K562 (cell line): ENCODE data around the gene MBNL2. TPM values are rescaled to one million over a fixed set of nuclear protein-coding genes. Genes with fewer than 3 reads are reported as not detected.

Source experiments
- ATAC-seq: fragments of 200-7000 bp; cut with Tn5 transposase; 3 replicates; pipeline ENCODE4 v1.9.1; 2020; ENCODE audit warnings: moderate library complexity
- BruUV-seq: library from RNA; stranded (reverse); fragments of 400-500 nt; replicated peaks from 2 replicates; lab custom pipeline; 2021; lab: Mats Ljungman, UMichigan
- CTCF ChIA-PET: fragments of 300-600 bp; formaldehyde crosslinking; extraction: SDS; loops from one replicate; lab custom pipeline; 2021; ENCODE audit warnings: low intra/inter-chr PET ratio; lab: Yijun Ruan, JAX
- POLR2A ChIA-PET: fragments of 300-600, 350-650 bp; sonication (Branson Sonifier 250); formaldehyde crosslinking; extraction: SDS; loops from one replicate; lab custom pipeline; 2021; ENCODE audit warnings: antibody characterized with exemption, inconsistent platforms; lab: Yijun Ruan, JAX
- DNase-seq, 4 experiments: peaks; one replicate each; pipeline versions ENCODE4 v3.0.0 to v3.0.0-alpha.2; 2011 to 2018; ENCODE audit warnings: low spot score in 3 of 4, mixed read lengths in 3 of 4; ENCODE audit errors: extremely low read depth in 1 of 4
- FAIRE-seq: peaks from 2 replicates; lab custom pipeline; 2011; peaks lifted over from hg19 to GRCh38; lab: Jason Lieb, UNC
- H2AFZ ChIP-seq: 2 replicates; pipeline ENCODE4 v1.6.0; 2011; ENCODE audit warnings: low read depth, low read length, control low read depth, inconsistent platforms
- H3K27ac ChIP-seq: fragments of 200-600 bp; 3 replicates; pipeline ENCODE4 v1.8.0; 2011; ENCODE audit warnings: low read depth, mild to moderate bottlenecking, control low read depth, inconsistent platforms, low read length, moderate library complexity, mixed read lengths; ENCODE audit errors: extremely low read depth
- H3K27me3 ChIP-seq, 2 experiments: fragments of 300-600 bp in 1 of 2; 2 replicates in 1 of 2; 3 replicates in 1 of 2; pipeline versions ENCODE4 v1.6.0 to v1.8.0; 2011; ENCODE audit warnings: inconsistent platforms in 2 of 2, low read length in 2 of 2, mild to moderate bottlenecking in 1 of 2, mixed read lengths in 1 of 2, moderate library complexity in 1 of 2; ENCODE audit not compliant: control insufficient read depth in 2 of 2, insufficient read depth in 2 of 2
- H3K36me3 ChIP-seq: fragments of 300-600 bp; 3 replicates; pipeline ENCODE4 v1.8.0; 2011; ENCODE audit warnings: mild to moderate bottlenecking, low read length, inconsistent platforms; ENCODE audit not compliant: control insufficient read depth, insufficient read depth
- H3K4me1 ChIP-seq, 2 experiments: fragments of 200-600 bp in 1 of 2; replicated peaks in 1 of 2; 2 replicates in 1 of 2; 3 replicates in 1 of 2; pipeline versions ENCODE4 v1.5.1 to v1.8.0; 2011; ENCODE audit warnings: inconsistent platforms in 2 of 2, low read length in 2 of 2, mild to moderate bottlenecking in 1 of 2, mixed read lengths in 1 of 2, moderate library complexity in 1 of 2; ENCODE audit not compliant: control insufficient read depth in 2 of 2, insufficient read depth in 2 of 2
- H3K4me2 ChIP-seq: 2 replicates; pipeline ENCODE4 v1.6.1; 2011; ENCODE audit warnings: low read length, control low read depth, inconsistent platforms, mixed read lengths; ENCODE audit not compliant: insufficient read depth
- H3K4me3 ChIP-seq: fragments of 200-600 bp; sonication (generic), shearing (Covaris generic); 2 replicates; pipeline ENCODE4 v1.5.1; 2016; ENCODE audit warnings: control low read depth, inconsistent platforms
- H3K79me2 ChIP-seq: fragments of 200-600 bp; 3 replicates; pipeline ENCODE4 v1.8.0; 2011; ENCODE audit warnings: low read length, inconsistent platforms; ENCODE audit not compliant: control insufficient read depth, insufficient read depth
- H3K9ac ChIP-seq, 2 experiments: 2 replicates each; pipeline versions ENCODE4 v1.6.0 to v1.6.1; 2011; ENCODE audit warnings: low read depth in 2 of 2, low read length in 2 of 2, control low read depth in 1 of 2, inconsistent platforms in 1 of 2, mild to moderate bottlenecking in 1 of 2, mixed read lengths in 1 of 2; ENCODE audit not compliant: insufficient read depth in 1 of 2
- H3K9me1 ChIP-seq: one replicate; pipeline ENCODE4 v1.6.0; 2011; ENCODE audit warnings: inconsistent platforms, mild to moderate bottlenecking, low read length, moderate library complexity; ENCODE audit not compliant: control insufficient read depth, insufficient read depth
- H3K9me3 ChIP-seq: replicated peaks from 2 replicates; pipeline ENCODE4 v1.5.1; 2011; ENCODE audit warnings: low read depth, low read length, inconsistent platforms; ENCODE audit not compliant: control insufficient read depth, insufficient read depth
- H4K20me1 ChIP-seq: replicated peaks from 2 replicates; pipeline ENCODE4 v1.6.1; 2011; ENCODE audit warnings: low read length, inconsistent platforms, mixed read lengths; ENCODE audit not compliant: control insufficient read depth, insufficient read depth
- E2F8 ChIP-seq: fragments of 450-650 bp; IDR thresholded peaks from 2 replicates; pipeline ENCODE4 v1.7.1; 2018; ENCODE audit warnings: mild to moderate bottlenecking, low read depth; ENCODE audit not compliant: partially characterized antibody
- ELF1 ChIP-seq: fragments of 200-800 bp; sonication (Bioruptor generic); IDR thresholded peaks from 2 replicates; pipeline ENCODE4 v1.6.1; 2016; ENCODE audit warnings: missing genetic modification characterization, missing compliant biosample characterization
- HBP1 ChIP-seq: fragments of 450-650 bp; formaldehyde crosslinking; IDR thresholded peaks from 2 replicates; pipeline ENCODE4 v1.4.0; 2022; ENCODE audit warnings: missing genetic modification characterization
- KAT2B ChIP-seq: IDR thresholded peaks from one replicate; pipeline ENCODE4 v1.6.1; 2012; ENCODE audit warnings: low read depth, mild to moderate bottlenecking, control low read depth, inconsistent platforms, low read length, moderate library complexity
- KAT8 ChIP-seq: fragments of 450-650 bp; IDR thresholded peaks from 2 replicates; pipeline ENCODE4 v1.6.1; 2016; ENCODE audit warnings: low read depth, mild to moderate bottlenecking
- KLF10 ChIP-seq: fragments of 250-450 bp; sonication (Bioruptor Pico); IDR thresholded peaks from 2 replicates; pipeline ENCODE4 v1.6.1; 2021; ENCODE audit warnings: matching md5 sums
- MCM5 ChIP-seq: fragments of 450-650 bp; IDR thresholded peaks from 2 replicates; pipeline ENCODE4 v1.6.1; 2016; ENCODE audit warnings: low read depth
- MEIS2 ChIP-seq: fragments of 450-650 bp; IDR thresholded peaks from 2 replicates; pipeline ENCODE4 v1.6.1; 2014; ENCODE audit warnings: mild to moderate bottlenecking; ENCODE audit not compliant: partially characterized antibody
- NFE2 ChIP-seq: IDR thresholded peaks from 2 replicates; pipeline ENCODE4 v1.6.1; 2014; ENCODE audit warnings: antibody characterized with exemption, low read depth
- PCBP1 ChIP-seq: fragments of 200-400 bp; formaldehyde crosslinking; IDR thresholded peaks from 2 replicates; pipeline ENCODE4 v1.6.1; 2018; ENCODE audit warnings: mild to moderate bottlenecking, low read depth, low read length; ENCODE audit not compliant: poor library complexity, severe bottlenecking
- SFPQ ChIP-seq: fragments of 200-400 bp; formaldehyde crosslinking; IDR thresholded peaks from 2 replicates; pipeline ENCODE4 v1.6.1; 2017; ENCODE audit warnings: mild to moderate bottlenecking, low read depth, low read length, moderate library complexity
- USF2 ChIP-seq: sonication (generic); formaldehyde crosslinking; IDR thresholded peaks from 2 replicates; pipeline ENCODE4 v1.5.0; 2020; ENCODE audit warnings: missing genetic modification reagents
- ZNF436 ChIP-seq: fragments of 250-450, 450-650 bp; sonication (Bioruptor Pico); formaldehyde crosslinking; IDR thresholded peaks from 2 replicates; pipeline ENCODE4 v1.7.0; 2020; ENCODE audit warnings: mild to moderate bottlenecking
- ZNF561 ChIP-seq: fragments of 450-650 bp; formaldehyde crosslinking; conservative IDR thresholded peaks from 2 replicates; pipeline ENCODE4 v1.4.0; 2020; ENCODE audit warnings: mild to moderate bottlenecking, moderate library complexity
- WGBS: fragments of 100-300 bp; shearing (Covaris generic); methylation state at CpG from one replicate; pipeline ENCODE4 v1.1.6; 2016; ENCODE audit warnings: low coverage, mixed read lengths; ENCODE audit not compliant: insufficient coverage; ENCODE audit errors: missing lambda C conversion rate; 5-methylcytosine and 5-hydroxymethylcytosine counted together
- in situ Hi-C: fragments of 300-500 bp; cut with MboI; formaldehyde crosslinking; loops from 4 replicates; pipeline ENCODE4 v1.15.0; 2018; ENCODE audit warnings: inconsistent platforms, mixed read lengths
- intact Hi-C: fragments of 100-400 bp; cut with micrococcal nuclease; formaldehyde crosslinking; loops from 2 replicates; pipeline ENCODE4 v1.14.2; 2022
- polyA plus RNA-seq, 8 experiments: library from polyadenylated mRNA; depleted of rRNA in 4 of 8; stranded (reverse) in 5 of 8; unstranded in 3 of 8; fragments of >200 nt; fragmentation: Nextera tagmentation in 2 of 8; fragmentation: Illumina TruSeq in 1 of 8; extraction: Ambion mirVana in 2 of 8; extraction: Trizol in 1 of 8; gene quantifications; 2 replicates each; pipeline versions ENCODE4 v1.2.1 to v1.2.3, GENCODE V29; 2011 to 2014; ENCODE audit warnings: inconsistent platforms in 1 of 8, missing spikeins in 1 of 8
- total RNA-seq, 7 experiments: library from RNA; depleted of rRNA in 6 of 7; stranded (reverse); fragments of >200 nt in 6 of 7; fragmentation: Illumina TruSeq in 2 of 7; extraction: Trizol in 2 of 7; gene quantifications; 2 replicates each; pipeline versions ENCODE4 v1.2.1 to v1.2.3, GENCODE V29; 2011 to 2021; ENCODE audit warnings: low replicate concordance in 1 of 7

Gene MBNL2
- total and polyA plus RNA-seq, 9 of the 15 experiments (the other 6 are each of a cell fraction or from before 2014, with no cell fraction given), result 7.0 to 24.8 (median 13.8) TPM

- H3K36me3 ChIP-seq, result peaks cover 5% of the 10 kb centered on the region; the same call in 1 of the 3 replicates
- no peak overlapping the region for H2AFZ ChIP-seq
- peaks cover 0 to 5% of the 10 kb centered on the region in 2 experiments; a peak in 2 of 5 replicates for H3K4me1 ChIP-seq
- H3K27ac ChIP-seq, result no peak overlapping the region
- H3K9me3 ChIP-seq, result no peaks in the 10 kb centered on the region
- in situ Hi-C loops, result no loop called here
- H3K79me2 ChIP-seq, result peaks cover 16% of the 10 kb centered on the region; the same call in 1 of the 3 replicates
- H3K4me3 ChIP-seq, result no peak overlapping the region
- no peak overlapping the region for H3K4me2 ChIP-seq
- no peak for ATAC-seq
- H4K20me1 ChIP-seq, result 0 out of 2 replicates have a peak, but pooled peaks cover 5% of the 10 kb centered on the region
- no peaks in the 10 kb centered on the region for H3K27me3 ChIP-seq
- ChIA-PET CTCF (no interaction called here), POLR2A (interaction anchor here (1.0 kb wide), 1 partner anchor 19 kb away, joined by 3 read pairs; no protein-coding TSS in a partner anchor)
- BruUV-seq, result no TSS peak
- H3K9me1 ChIP-seq, result peaks cover 2% of the 10 kb centered on the region
- WGBS, result 82% methylated on average over 4 of the region's 4 CpGs
- H3K9ac ChIP-seq, result no peak overlapping the region
- DNase-seq, result no peak
- intact Hi-C loops, result no loop called here
- no peak for FAIRE-seq
- no peak for TF ChIP-seq KLF10 (CRISPR knock-in tag)
- no peak for TF ChIP-seq ZNF561 (CRISPR knock-in tag)
- no peak for TF ChIP-seq KAT8
- TF ChIP-seq ELF1 (tag), result no peak
- no peak for TF ChIP-seq MEIS2
- no peak for TF ChIP-seq ZNF436 (CRISPR knock-in tag)
- TF ChIP-seq HBP1, result no peak
- TF ChIP-seq E2F8, result no peak
- no peak for TF ChIP-seq MCM5
- TF ChIP-seq SFPQ, result no peak
- no peak for TF ChIP-seq USF2
- no peak for TF ChIP-seq NFE2
- no peak for TF ChIP-seq PCBP1
- TF ChIP-seq KAT2B, result no peak
Measured at GRCh38 chr13:97332742-97333141, 110.6 kb downstream of the MBNL2 start.
